Hepatic stellate cell (primary cell): ENCODE results near the gene PLXNC1.
A peak's percentile ranks its signal among the peaks of the same experiment; 100 is the strongest.

ENCODE experiments used
- DNase-seq: peaks from one replicate; pipeline ENCODE4 v3.0.0; 2011; ENCODE audit warnings: low spot score

Gene PLXNC1

DNA sequence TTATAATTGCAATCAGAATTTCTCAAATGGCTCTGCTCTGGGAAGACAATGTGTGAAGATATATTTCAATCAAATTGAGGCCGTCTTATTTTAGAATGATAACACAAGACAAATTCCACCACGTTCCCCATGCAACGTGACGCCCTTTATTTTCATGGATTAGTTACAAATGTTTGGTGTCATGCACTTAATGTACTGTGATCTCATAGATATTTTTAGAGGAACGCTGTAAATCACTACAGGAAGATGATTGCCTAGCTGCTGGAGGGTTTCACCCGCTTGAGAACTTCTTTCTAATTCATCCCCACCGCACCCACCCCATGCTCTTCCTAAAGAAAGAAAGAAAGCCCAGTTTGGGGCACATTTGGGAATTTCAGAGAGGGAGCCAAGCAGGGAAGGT lies 117.2 kb downstream of the PLXNC1 start:
- no peak for DNase-seq

DNA sequence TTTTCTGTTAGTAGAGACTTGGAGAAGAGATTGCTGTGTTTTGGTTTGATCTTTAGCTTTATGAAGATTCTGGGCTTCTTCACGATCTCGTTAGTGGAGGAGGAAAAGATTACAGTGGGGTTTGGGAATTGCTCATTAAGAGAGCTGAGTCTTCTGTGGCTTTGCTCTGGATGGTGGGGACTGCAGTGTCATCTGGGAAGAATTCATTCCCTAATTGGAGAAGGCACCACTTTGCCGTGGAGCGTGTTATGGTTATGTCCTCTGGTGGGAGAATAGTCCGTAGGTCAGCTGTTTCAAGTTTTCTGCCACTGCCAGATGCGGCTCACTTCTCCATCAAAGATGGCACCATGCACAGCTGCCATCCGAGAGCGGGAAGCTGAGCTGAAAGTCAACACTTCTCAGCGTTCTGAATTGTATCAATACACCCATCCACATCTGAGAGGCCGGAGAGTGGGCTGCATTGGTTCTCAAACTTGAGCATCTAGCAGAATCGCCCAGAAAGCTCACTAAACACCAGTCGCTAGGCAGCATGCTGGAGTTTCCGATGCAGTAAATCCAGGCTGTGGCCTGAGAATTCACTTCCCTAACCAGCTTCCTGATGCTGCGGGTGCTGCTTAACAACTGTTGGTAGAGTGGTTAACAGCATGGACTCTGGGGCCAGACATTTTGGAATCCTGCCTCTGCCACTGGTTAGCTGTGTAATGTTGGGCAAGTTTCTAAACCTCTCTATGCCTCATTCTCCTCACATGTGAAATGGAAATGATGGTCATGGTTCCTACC lies 117.8 kb downstream of the PLXNC1 start:
- no peak for DNase-seq

DNA sequence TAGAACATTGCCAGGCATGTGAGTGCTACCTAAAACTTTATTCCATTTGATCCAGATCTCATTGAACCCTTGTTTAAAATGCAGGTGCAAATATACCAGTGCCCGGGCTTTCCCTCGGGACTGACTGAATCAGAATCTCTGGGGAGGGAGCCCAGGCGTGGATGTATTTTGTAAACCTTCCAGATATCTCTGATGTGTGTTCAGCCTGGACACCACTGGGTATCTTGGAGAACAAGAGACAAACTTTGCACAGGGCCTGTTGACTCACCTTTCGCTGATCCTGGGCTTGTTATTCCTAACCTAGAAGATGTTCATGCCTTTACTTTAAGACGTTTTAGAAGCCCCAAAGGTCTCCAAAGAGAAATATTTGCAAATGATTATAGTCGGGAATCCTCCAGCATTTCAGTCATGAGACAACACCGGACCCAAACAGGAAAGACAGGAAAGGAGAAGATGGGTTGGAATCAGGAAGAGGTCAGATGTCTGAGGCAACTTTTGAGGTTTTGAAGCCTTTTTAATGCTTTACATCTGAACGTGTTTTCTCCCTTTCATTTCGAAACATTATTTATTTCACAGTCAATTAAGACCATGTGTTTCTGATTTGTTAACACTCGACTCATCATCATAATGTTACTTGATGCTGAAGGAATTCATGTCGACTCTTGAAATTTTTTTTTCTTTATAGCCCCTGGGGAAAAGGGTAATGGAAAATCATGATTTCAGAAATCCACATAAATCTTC lies 118.6 kb downstream of the PLXNC1 start:
- DNase-seq, result no peak

DNA sequence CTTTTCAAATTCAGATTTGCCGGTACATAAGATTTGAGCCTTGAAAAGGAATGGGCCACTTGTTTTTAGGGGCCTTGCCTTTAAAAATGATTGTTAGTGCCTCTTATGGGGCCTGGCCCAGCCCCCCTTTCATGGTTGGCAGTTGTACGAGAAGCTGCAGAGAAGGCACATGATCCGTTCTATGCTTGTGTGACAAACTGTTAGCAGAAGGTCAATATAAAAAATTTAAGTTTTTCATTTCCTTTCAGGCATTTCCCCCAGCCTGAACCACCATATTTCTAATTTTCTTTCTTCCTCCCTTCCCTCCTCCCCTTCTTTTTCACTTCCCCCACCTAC lies 119.1 kb downstream of the PLXNC1 start:
- no peak for DNase-seq

DNA sequence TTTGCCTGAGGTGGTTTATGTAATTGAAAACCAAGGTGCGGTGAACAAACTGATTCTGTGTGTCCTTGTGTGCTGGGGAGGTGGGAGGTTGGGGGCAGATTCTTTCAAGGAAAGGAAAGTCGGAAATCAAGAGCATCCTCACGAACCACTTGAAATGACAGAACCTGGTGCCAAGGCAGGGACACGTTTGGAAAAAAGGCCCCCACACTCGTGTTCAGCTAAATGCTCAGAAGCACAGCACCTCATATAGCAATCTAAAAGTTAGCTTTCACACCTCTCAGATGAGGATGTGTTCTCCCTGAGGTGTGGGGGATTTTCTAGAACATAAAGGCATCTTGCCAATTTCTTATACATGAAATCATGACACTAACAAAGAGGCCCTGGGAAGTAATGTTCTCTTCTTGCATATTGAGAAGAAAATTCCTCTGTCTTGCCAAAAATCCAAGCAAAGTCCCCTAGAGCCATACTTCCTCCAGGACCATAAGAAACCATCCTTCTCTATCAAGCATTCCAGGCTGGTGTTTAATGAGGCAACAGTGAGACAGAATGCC lies 119.6 kb downstream of the PLXNC1 start:
- no peak for DNase-seq

DNA sequence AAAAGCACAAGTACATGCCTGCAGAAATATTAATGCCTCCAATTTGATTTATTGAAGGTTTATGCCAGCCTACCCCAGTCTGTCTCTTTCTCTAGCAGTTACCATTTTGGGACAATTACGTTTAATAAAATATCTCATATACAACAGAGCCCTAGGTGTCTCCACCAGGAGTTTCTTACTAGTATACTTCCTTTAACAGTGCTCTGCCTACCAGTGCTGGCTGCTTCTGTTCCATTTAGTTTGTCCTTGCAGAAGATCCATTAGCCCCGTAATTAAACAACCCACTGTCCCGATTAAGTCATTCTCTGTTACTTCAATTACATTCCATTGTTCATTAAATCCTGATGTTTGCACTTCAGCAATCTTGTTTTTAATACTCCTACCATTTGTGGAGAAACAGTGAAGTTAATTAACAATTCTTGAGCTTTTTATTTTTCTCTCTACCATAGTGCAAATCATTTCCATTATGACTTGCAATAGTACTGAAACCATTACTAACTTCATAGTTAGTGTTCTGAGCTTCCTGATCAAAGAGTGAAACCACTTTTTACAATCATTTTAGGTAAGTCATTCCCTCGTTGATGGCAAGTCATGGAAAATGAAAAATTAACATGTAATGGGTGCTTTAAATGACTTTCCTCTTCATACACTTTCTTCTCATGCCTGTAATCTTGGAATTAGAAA lies 121.1 kb downstream of the PLXNC1 start:
- DNase-seq, result no peak

DNA sequence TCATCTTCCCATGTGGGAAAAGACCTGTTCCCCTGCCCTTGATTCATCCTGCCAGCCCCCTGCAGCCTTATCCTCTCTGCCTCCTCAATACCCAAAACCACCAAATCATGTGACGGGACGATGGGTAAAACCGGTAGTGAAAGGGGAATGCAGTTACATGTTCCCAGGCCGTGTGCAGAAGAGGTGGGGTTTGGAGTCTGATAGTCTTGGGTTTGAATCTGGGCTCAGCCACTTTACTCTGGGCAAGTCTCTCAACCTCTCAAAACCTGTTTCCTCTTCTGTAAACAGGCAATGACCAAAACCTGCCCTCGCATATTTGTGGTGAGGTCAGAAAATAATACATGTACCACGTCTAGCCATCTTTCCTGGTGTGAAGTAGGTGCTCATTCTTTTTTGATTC lies 123.0 kb downstream of the PLXNC1 start:
- no peak for DNase-seq

DNA sequence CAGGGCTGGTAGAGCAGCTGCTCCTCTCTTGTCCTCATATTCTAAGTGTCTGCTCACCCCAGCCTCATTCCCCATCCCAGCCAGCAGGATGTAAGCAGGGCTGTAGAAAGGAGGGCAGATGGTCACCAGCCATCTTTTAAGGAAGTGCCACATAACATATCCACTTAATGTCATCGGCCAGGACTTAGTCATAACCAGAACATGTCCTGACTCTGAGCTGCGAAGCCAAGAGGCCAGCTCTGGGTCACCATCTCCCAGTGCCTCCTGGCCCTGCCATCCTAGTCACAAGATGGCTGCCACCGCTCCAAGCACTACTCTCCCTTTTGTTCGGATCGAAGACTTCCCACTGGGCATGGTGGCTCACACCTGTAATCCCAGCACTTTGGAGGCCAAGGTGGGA lies 123.9 kb downstream of the PLXNC1 start:
- DNase-seq, result no peak

DNA sequence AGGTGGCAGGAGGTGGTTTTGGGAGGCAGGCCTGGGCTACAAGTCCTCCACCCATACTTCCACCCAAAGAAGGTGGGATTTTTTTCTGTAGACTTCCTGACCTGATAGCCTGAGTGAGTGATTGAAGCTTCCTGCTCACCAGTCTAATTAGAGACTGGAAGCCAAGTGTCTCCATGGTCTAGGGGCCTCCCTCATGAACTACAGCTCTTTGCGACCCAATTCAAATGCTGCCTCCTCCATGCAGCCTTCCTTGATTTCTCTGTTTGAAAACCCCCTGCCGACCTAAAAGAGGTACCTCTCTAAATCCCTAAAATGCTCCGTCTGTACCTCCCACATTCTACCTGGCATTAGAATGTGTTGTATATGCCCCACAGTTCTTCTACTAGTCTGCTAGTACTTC lies 124.9 kb downstream of the PLXNC1 start:
- DNase-seq, result no peak

DNA sequence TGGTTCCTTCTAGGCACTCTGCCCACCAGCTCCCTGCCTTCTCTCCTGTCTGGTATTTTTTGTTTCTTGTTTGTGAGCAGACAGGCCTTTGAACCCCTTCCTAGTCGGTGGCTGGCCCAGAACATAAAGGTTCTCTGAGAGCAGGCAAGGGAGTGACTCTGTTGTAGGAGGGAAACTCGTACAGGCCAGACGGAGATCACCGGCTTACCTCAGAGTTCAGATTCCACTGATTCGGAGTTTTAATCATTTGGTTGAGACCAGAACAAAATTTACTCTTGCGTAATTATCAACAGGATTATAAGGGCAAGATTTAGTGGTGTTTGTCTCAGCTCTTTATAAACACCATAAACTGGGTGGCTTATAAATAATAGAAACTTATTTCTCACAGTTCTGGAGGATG lies 128.3 kb downstream of the PLXNC1 start:
- DNase-seq, result no peak

DNA sequence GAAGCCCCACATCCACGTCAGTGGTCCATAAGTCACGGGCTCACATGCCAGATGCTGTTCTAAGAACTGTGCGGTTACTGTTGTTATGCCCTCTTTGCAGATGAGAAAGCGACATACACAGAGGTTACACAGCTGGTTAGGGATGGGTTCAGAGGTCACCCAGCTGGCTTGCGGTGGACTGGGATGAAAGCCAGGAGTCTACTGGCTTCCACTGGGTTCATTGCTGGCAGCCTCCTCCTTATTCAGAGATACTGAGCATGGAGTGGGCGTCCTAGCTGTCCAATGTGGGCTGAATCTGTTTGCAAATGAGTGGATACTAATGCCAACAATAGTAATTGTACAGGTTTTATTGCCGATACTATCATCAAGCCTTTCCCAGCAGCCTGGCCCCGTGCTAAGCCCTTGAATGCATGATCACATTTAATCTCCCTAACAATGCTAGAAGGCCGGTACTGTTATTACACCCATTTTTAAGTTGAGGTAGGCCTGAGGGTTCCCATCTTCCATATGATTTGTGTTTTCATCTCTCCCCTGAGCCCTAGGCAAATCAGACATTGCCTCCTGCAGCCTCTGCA lies 129.1 kb downstream of the PLXNC1 start:
- DNase-seq, result no peak

DNA sequence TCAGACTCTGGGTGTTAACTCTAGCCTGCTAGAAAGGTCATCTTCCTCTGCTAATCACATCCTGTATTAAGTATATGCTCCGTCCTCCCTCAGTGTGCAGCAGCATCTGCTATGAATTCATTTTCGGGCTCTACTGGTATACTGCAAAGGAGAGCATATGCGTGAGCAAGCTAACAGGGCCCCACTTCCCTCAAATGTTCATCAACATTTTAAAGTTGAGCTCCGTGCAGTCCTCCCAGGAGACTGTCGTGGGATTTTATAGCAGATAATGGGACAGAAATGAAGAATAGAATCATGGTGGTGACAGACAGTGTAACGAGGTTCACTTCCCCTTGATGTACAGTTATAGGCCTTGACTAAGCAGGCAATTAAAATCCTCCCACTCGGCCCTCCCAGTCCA lies 131.7 kb downstream of the PLXNC1 start:
- DNase-seq, result no peak

DNA sequence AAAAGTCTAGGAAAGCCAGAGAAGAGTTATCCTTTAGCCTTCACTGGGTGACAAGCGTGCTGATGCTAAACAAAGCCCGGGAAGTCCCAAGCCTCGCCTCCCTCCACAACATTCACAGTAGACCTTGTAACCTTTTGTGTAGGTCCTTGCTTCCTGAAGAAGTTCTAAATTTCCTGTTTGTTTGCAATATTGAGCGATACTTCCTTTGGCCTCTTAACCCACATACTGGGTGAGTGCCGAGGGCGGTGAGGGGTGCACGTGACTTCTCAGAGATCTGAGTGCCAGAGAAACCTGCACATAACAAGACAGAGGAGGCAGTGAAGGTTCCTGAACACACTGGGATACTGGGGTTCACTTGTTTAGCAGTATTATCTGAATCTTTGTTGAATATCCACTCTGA lies 134.3 kb downstream of the PLXNC1 start:
- DNase-seq, result no peak

DNA sequence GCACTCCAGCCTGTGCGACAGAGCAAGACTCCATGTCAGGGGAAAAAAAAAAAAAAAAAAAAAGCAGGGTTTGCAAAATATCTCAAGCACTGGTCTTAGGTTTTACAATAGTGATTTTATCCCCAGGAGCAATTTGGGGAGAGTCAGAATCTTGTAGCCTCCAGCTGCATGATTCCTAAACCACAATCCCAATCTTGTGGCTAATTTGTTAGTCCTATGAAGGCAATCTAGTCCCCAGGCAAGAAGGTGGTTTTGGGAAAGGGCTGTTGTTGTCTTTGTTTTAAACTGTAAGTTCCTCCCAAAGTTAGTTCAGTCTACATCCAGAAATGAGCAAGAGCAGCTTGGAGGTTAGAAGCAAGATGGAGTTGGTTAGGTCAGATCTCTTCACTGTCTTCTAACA lies 135.7 kb downstream of the PLXNC1 start:
- DNase-seq, result no peak

DNA sequence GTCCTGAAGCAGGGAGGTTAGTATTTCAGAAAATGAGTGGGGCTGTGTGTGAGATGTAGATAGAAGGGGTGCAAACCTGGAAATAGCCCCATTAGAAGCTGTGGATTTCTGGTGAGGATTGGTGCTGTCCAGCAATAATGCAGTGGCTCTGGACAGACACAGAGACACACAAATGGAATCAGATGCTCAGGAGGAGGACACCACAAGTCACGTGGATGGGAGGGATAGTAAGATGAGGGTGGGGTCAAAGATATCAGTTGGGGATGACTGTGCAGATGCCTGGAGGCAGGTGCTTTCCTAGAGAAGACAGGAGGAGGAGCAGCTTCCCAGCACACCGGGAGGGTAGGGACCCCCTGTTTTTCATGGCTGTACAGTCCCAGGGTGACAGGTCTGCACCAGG lies 136.5 kb downstream of the PLXNC1 start:
- DNase-seq, result no peak

DNA sequence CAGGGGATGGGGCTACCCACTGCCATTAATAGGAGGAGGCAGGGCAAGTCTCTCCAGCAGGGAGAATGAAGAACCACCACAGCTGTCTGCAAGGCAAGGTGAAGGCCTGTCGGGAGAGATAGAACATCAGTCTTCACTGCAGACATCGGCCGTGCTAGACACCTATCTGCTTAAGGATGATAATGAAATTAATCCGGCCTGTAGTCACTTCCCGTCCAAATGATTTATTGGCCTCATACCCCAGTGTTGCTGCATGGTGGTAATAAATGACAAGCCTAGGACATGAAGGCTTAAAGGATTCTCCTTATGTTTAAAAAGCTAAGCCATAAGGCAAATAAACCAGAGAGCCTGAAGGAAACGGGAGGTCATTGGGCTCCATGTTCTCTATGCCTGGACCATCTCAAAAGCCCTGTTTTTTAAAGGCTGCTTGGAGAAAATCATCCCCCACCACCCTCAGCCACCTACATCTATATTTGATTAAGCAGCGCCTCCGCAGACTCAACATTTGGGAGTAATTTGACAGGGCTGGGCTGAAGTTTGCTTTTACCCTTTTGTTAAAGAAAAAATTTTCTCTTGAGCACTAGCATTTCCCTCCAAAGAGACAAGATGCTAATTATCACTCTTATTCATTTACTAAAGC lies 137.7 kb downstream of the PLXNC1 start:
- no peak for DNase-seq

DNA sequence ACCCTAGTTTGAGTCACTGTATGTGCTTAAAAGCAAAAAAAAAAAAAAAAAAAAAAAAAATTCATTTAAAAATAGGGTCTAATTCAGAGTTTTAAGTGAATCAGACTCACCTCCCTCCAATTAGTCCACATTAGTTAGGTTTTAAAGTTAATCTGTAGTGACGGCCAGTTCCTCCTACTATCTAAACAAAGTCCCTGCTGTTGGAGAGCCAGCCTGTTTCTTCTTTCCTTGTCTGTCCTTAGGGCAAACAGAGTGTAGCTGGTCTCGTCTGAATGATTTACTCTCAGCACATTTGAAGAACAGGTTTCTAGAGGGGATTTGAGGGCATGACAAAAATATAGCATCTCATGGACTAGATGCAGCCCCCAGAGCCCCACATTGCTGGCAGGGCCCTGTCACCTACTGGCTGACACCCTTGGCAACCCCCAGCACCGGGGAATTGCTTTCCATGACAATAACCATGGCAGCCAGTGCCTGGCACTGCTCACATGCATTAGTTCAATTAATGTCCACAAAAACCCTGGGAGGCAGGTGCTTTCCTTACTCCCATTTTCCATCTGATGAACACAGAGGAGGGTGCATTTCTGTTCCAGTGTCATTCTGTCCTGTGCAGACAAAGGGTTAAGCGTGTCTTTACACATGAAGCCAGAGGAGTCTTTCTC lies 138.3 kb downstream of the PLXNC1 start:
- no peak for DNase-seq

DNA sequence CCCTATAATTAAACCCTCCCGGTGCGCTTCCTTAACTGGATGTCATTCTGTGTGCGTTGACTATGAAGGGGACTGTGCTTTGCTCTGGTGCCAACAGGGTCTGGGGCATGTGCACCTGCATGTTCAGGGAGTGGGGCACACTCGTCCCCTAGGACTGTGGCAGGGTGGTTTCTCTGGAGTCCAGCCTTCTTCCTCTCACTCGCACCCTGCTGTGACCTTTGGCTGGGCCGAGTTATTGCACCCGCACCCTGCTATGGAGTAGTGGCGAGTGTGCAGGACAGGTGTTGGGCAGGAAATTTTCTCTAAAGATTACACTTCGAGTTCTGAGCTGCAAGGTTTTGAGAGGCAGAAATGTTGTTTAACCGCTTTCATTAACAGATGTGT lies 138.9 kb downstream of the PLXNC1 start:
- no peak for DNase-seq

DNA sequence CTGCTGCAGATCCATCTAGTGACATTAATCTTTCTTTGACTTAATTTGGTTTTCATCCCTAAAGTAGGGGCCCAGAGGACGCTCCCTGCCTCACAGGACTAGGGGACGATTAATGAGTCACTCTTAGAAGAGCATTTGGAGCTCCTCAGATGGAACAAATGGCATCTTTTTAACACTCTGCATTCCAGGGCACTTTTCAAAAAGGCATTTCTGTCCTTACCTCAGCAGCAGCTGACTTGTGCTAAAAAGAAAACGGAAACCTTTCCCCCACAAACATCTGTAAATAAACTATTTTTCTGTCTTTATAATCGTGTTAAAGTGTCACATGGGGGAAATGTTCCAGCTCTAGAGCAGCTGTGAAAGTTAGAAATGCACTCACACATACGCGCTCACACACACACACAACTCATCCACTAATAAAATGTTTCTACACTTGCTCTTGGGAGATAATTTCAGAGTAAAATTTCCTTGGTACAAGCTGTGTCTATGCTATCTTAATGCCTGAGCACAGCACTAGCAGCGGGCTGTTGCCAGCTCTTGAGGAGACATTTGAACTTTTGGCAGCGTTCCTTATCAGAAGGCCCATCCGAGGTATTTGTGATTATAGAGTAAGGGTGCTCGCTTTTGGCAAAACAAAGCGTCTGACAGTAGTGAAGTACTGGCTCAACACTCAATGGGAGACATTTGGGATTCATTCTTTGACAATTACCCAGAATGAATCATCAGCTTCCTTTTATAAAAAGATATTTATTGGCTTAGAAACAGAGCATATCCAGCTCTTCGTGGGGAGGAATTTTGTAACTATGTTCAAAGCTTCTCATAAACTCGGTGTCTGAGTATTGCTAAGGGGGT lies 141.3 kb downstream of the PLXNC1 start:
- peak; percentile 59 for DNase-seq

DNA sequence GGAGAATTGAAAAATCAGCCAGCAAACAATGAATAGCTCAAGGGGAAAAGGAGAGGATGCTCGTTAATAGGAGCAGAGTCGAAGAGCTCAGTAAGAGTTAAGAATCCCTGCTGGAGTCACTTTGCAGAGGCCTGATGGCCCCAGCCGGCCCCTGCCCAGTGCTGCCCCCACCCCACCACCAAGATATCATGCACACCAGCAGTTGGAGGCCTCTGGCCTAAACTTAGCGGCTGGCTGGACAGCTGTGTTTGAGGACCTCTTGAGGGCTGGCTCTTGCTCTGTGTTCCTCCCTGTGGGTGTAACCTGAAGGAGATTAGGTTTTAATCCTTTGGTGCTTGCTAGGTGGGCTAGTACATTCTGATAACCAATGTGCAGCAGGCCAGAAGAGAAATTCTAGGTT lies 142.0 kb downstream of the PLXNC1 start:
- DNase-seq, result no peak
